MCF 10A (cell line): ENCODE data around the gene SUSD3. TPM values are rescaled to one million over a fixed set of nuclear protein-coding genes. Genes with fewer than 3 reads are reported as not detected.
"Not testable (repeated sequence)": the region's sequence is repeated elsewhere in the genome, so short reads cannot be mapped to it uniquely, and the experiment has no call there.

Experiments
- BruUV-seq: library from RNA; stranded (reverse); fragments of 400-500 nt; replicated peaks from 2 replicates; lab custom pipeline; 2021; lab: Mats Ljungman, UMichigan
- CTCF ChIA-PET: fragments of 300-600 bp; sonication (Branson Sonifier 250); formaldehyde crosslinking; extraction: SDS; loops from one replicate; lab custom pipeline; 2021; ENCODE audit warnings: antibody characterized with exemption, inconsistent platforms; lab: Yijun Ruan, JAX
- POLR2A ChIA-PET: fragments of 300-600, 350-650 bp; sonication (Branson Sonifier 250); formaldehyde crosslinking; extraction: SDS; loops from one replicate; lab custom pipeline; 2020; ENCODE audit warnings: antibody characterized with exemption, inconsistent platforms; lab: Yijun Ruan, JAX
- DNase-seq: peaks from one replicate; pipeline ENCODE4 v3.0.0-alpha.2; 2018; ENCODE audit not compliant: unreplicated experiment
- H3K27ac Mint-ChIP-seq: one replicate; pipeline ENCODE4 v1.8.0; 2022; ENCODE audit warnings: mild to moderate bottlenecking, low read depth, mixed read lengths; ENCODE audit not compliant: unreplicated experiment
- H3K27me3 Mint-ChIP-seq: one replicate; pipeline ENCODE4 v1.8.0; 2022; ENCODE audit warnings: mixed read lengths; ENCODE audit not compliant: insufficient read depth, unreplicated experiment
- H3K36me3 Mint-ChIP-seq: one replicate; pipeline ENCODE4 v1.8.0; 2022; ENCODE audit warnings: mild to moderate bottlenecking, moderate library complexity, mixed read lengths; ENCODE audit not compliant: insufficient read depth, unreplicated experiment
- H3K4me1 Mint-ChIP-seq: one replicate; pipeline ENCODE4 v1.8.0; 2022; ENCODE audit warnings: mixed read lengths; ENCODE audit not compliant: insufficient read depth, unreplicated experiment
- H3K4me3 Mint-ChIP-seq: one replicate; pipeline ENCODE4 v1.8.0; 2022; ENCODE audit warnings: mild to moderate bottlenecking, moderate library complexity, mixed read lengths; ENCODE audit not compliant: unreplicated experiment
- H3K9me3 Mint-ChIP-seq: one replicate; pipeline ENCODE4 v1.8.0; 2022; ENCODE audit warnings: mixed read lengths; ENCODE audit not compliant: unreplicated experiment
- intact Hi-C: fragments of 100-400 bp; cut with micrococcal nuclease; formaldehyde crosslinking; loops from 2 replicates; pipeline ENCODE4 v1.14.1; 2022
- total RNA-seq: library from RNA; stranded (reverse); gene quantifications from 2 replicates; pipeline ENCODE4 v1.2.3, GENCODE V29; 2022
- TF ChIP-seq, protein P1 (sequence below): fragments of 200-600 bp; IDR thresholded peaks from one replicate; pipeline ENCODE4 v1.8.0; 2022; ENCODE audit warnings: antibody characterized with exemption, mild to moderate bottlenecking; ENCODE audit not compliant: unreplicated experiment

The SUSD3 gene
- total RNA-seq, 1 experiment from 2014 or later = not detected

DNA sequence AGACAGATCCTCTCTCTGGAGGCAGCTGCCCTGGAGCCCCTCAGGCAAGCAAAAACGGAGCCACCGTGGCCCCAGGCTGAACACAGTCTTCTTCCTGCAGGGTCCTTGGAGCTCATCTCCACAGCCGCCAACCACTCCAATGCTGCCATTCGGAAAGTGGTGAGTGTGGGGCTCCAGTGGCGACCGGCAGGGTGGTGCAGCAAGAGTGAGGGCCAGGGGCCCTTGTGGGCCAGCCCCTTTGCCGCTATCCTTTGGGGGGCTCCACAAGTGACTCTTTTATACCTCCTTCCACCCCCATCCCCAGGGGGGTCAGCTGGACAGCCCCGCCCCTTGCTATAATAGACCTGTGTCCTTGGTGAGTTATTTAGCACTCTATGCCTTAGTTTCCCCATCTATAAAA lies 47.4 kb upstream of the SUSD3 start:
- POLR2A ChIA-PET = no interaction called here

GRCh38 chr9:93012963-93013855 lies 45.3 kb upstream of the SUSD3 start:
- Mint-ChIP-seq H3K36me3 (no peaks in the 10 kb centered on the region), H3K4me3 (no peak overlapping the region), H3K9me3 (no peaks in the 10 kb centered on the region), H3K4me1 (no peaks in the 10 kb centered on the region), H3K27ac (no peak overlapping the region), H3K27me3 (peaks cover 39% of the 10 kb centered on the region)
- CTCF ChIA-PET = interaction anchor here (0.7 to 4.1 kb wide), 3 partner anchors 8 to 60 kb away, joined by 3 to 40 read pairs (median 4); no protein-coding TSS in a partner anchor
- DNase-seq = no peak
- TF ChIP-seq, protein P1, sequence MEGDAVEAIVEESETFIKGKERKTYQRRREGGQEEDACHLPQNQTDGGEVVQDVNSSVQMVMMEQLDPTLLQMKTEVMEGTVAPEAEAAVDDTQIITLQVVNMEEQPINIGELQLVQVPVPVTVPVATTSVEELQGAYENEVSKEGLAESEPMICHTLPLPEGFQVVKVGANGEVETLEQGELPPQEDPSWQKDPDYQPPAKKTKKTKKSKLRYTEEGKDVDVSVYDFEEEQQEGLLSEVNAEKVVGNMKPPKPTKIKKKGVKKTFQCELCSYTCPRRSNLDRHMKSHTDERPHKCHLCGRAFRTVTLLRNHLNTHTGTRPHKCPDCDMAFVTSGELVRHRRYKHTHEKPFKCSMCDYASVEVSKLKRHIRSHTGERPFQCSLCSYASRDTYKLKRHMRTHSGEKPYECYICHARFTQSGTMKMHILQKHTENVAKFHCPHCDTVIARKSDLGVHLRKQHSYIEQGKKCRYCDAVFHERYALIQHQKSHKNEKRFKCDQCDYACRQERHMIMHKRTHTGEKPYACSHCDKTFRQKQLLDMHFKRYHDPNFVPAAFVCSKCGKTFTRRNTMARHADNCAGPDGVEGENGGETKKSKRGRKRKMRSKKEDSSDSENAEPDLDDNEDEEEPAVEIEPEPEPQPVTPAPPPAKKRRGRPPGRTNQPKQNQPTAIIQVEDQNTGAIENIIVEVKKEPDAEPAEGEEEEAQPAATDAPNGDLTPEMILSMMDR = no peak
- POLR2A ChIA-PET = no interaction called here
- BruUV-seq = no TSS peak
- intact Hi-C loops = no loop called here

More for the DNA sequence above, 47.4 kb upstream of the SUSD3 start:
- H3K4me3 Mint-ChIP-seq = no peak overlapping the region
- CTCF ChIA-PET = no interaction called here
- H3K4me1 Mint-ChIP-seq = no peaks in the 10 kb centered on the region
- intact Hi-C loops = no loop called here
- H3K36me3 Mint-ChIP-seq = no peaks in the 10 kb centered on the region
- peaks cover 28% of the 10 kb centered on the region for H3K27me3 Mint-ChIP-seq
- BruUV-seq = no TSS peak
- TF ChIP-seq, protein P1 = no peak
- no peak for DNase-seq
- H3K27ac Mint-ChIP-seq = no peak overlapping the region
- no peaks in the 10 kb centered on the region for H3K9me3 Mint-ChIP-seq

- H3K27ac Mint-ChIP-seq = no peak overlapping the region
- no peaks in the 10 kb centered on the region for H3K9me3 Mint-ChIP-seq
- TF ChIP-seq, protein P1 = no peak
- ChIA-PET CTCF (interaction anchor here (0.7 to 4.1 kb wide), 3 partner anchors 9 to 1052 kb away, joined by 3 to 40 read pairs (median 3); no protein-coding TSS in a partner anchor), POLR2A (no interaction called here)
- DNase-seq = no peak
- intact Hi-C loops = no loop called here
- no peak overlapping the region for H3K4me3 Mint-ChIP-seq
- BruUV-seq = no TSS peak
- H3K36me3 Mint-ChIP-seq = no peaks in the 10 kb centered on the region
- H3K4me1 Mint-ChIP-seq = no peaks in the 10 kb centered on the region
- peaks cover 47% of the 10 kb centered on the region for H3K27me3 Mint-ChIP-seq
Measured at GRCh38 chr9:93013856-93014582, 44.5 kb upstream of the SUSD3 start.

DNA sequence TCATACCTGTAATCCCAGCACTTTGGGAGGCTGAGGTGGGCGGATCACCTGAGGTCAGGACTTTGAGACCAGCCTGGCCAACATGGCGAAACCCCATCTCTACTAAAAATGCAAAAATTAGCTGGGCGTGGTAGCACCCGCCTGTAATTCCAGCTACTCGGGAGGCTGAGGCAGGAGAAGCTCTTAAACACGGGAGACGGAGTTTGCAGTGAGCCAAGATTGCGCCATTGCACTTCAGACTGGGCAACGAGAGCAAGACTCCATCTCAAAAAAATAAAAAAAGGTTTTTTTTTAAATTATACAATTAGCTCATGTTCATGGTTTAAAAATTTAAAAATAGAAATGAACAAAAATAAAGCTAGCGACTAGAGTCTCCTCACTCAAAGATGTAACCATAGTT lies 43.3 kb upstream of the SUSD3 start:
- DNase-seq, H3K27ac Mint-ChIP-seq, POLR2A ChIA-PET, H3K4me1 Mint-ChIP-seq, intact Hi-C loops, H3K4me3 Mint-ChIP-seq, H3K9me3 Mint-ChIP-seq, BruUV-seq, H3K36me3 Mint-ChIP-seq: not testable (repeated sequence)
- CTCF ChIA-PET = interaction anchor here (0.5 to 4.1 kb wide), 3 partner anchors 10 to 143 kb away, joined by 3 to 40 read pairs (median 3); no protein-coding TSS in a partner anchor
- H3K27me3 Mint-ChIP-seq = peaks cover 50% of the 10 kb centered on the region
